Pulmonary artery endothelial cell (primary cell): ENCODE measurements around the gene ARVCF. TPM values are rescaled to one million over a fixed set of nuclear protein-coding genes. Genes with fewer than 3 reads are reported as not detected.

ENCODE experiments used
- DNase-seq: peaks from one replicate; pipeline ENCODE4 v3.0.0-alpha.2; 2011; ENCODE audit warnings: low read depth, low spot score
- total RNA-seq: library from RNA; depleted of rRNA; stranded (reverse); fragments of >200 nt; gene quantifications from 2 replicates; pipeline ENCODE4 v1.2.3, GENCODE V29; 2014

The ARVCF gene
- total RNA-seq, 1 donor from 2014 or later = 52.8 TPM

GRCh38 chr22:19987394-19988306 lies 29.0 kb downstream of the ARVCF start:
- DNase-seq = no peak

GRCh38 chr22:19986410-19987341 lies 29.9 kb downstream of the ARVCF start:
- DNase-seq = no peak

GRCh38 chr22:19986011-19986409 lies 30.6 kb downstream of the ARVCF start:
- no peak for DNase-seq

- no peak for DNase-seq
Observed at GRCh38 chr22:19984851-19985811, 31.5 kb downstream of the ARVCF start.

GRCh38 chr22:19984201-19984753 lies 32.3 kb downstream of the ARVCF start:
- no peak for DNase-seq

GRCh38 chr22:19983741-19984140 lies 32.9 kb downstream of the ARVCF start:
- DNase-seq = no peak

GRCh38 chr22:19982991-19983578 lies 33.5 kb downstream of the ARVCF start:
- DNase-seq = no peak

- no peak for DNase-seq
Observed at GRCh38 chr22:19981961-19982920, 34.4 kb downstream of the ARVCF start.

- DNase-seq = no peak
Observed at GRCh38 chr22:19981171-19981960, 35.3 kb downstream of the ARVCF start.

- no peak for DNase-seq
Observed at GRCh38 chr22:19980766-19981165, 35.9 kb downstream of the ARVCF start.

GRCh38 chr22:19979712-19980493 lies 36.7 kb downstream of the ARVCF start:
- no peak for DNase-seq

GRCh38 chr22:19978748-19979147 lies 37.9 kb downstream of the ARVCF start:
- DNase-seq = no peak

- DNase-seq = no peak
Observed at GRCh38 chr22:19977296-19978243, 39.1 kb downstream of the ARVCF start.

GRCh38 chr22:19976671-19977070 lies 40.0 kb downstream of the ARVCF start:
- DNase-seq = no peak

- no peak for DNase-seq
Observed at GRCh38 chr22:19975707-19976035, 41.0 kb downstream of the ARVCF start.

GRCh38 chr22:19974935-19975706 lies 41.5 kb downstream of the ARVCF start:
- no peak for DNase-seq
